Thyroid gland (tissue), 4 donors: ENCODE results near the gene ITPKB.

ENCODE experiments used
- CTCF ChIP-seq, 6 experiments: fragments of 200-600 bp in 3 of 6; fragments of 450-650 bp in 3 of 6; sonication (generic) in 3 of 6; IDR thresholded peaks; one replicate each; pipeline ENCODE4 v1.5.1; 2016 to 2019; ENCODE audit warnings: antibody characterized with exemption in 6 of 6, mild to moderate bottlenecking in 2 of 6, inconsistent platforms in 1 of 6, moderate library complexity in 1 of 6
- POLR2A ChIP-seq, 2 donors: fragments of 450-650 bp; IDR thresholded peaks; one replicate each; pipeline ENCODE4 v1.6.1; 2017; ENCODE audit warnings: antibody characterized with exemption in 2 of 2, mild to moderate bottlenecking in 2 of 2, moderate library complexity in 1 of 2

- TF ChIP-seq POLR2A (IDR thresholded peaks at IDR 0.05): no peak
- no peak for TF ChIP-seq CTCF (IDR thresholded peaks at IDR 0.05)
These were observed 154.9 kb downstream of the ITPKB start for GRCh38 chr1:226584164-226584563.
